ENCODE measurements around the gene GINS1.

DNA sequence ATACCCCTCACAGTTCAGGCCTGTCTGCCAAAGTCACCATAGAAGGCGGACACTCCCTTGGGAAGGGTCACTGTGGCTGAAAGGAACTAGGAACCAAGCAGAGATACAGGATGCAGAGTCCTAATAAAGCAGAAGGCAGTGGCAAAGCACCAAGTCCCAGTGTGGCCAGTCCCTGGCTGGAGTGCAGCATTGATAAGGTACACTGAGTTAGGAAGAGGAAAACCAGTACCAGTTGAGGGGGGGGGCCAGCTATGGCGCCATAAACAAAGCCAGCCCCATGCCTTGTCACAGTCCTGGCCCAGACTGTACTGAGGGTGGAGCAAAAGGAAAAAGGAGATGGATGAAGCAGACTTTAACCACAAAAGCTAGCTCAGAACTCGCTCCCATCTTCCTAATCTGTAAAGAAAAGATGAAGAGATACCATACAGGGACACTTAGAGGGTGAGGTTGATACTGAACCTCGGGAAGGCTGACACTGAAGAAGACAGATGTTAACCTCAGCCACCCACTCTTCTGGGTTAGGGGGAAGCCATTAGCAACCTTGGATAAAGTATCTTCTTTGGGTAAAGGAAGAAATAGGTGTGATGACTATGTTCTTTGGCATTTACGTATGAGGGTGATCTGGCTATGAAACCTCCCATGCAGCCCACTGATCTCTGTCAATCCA is 24.6 kb upstream of the GINS1 start:
- TF ChIP-seq, protein P1, sequence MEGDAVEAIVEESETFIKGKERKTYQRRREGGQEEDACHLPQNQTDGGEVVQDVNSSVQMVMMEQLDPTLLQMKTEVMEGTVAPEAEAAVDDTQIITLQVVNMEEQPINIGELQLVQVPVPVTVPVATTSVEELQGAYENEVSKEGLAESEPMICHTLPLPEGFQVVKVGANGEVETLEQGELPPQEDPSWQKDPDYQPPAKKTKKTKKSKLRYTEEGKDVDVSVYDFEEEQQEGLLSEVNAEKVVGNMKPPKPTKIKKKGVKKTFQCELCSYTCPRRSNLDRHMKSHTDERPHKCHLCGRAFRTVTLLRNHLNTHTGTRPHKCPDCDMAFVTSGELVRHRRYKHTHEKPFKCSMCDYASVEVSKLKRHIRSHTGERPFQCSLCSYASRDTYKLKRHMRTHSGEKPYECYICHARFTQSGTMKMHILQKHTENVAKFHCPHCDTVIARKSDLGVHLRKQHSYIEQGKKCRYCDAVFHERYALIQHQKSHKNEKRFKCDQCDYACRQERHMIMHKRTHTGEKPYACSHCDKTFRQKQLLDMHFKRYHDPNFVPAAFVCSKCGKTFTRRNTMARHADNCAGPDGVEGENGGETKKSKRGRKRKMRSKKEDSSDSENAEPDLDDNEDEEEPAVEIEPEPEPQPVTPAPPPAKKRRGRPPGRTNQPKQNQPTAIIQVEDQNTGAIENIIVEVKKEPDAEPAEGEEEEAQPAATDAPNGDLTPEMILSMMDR (IDR thresholded peaks at IDR 0.05) = no peak
- TF ChIP-seq POLR2AphosphoS5 (IDR thresholded peaks at IDR 0.05) (no peak), POLR2A (IDR thresholded peaks at IDR 0.05) (no peak)
